GM18909 (cell line): ENCODE results near the gene ZNF213.
A peak's percentile ranks its signal among the peaks of the same experiment; 100 is the strongest.

Experiments used
- ATAC-seq: cut with Tn5 transposase; IDR thresholded peaks from one replicate; pipeline ENCODE4 v1.9.1; 2021; ENCODE audit warnings: mild to moderate bottlenecking; ENCODE audit not compliant: unreplicated experiment, poor library complexity

Gene ZNF213, protein sequence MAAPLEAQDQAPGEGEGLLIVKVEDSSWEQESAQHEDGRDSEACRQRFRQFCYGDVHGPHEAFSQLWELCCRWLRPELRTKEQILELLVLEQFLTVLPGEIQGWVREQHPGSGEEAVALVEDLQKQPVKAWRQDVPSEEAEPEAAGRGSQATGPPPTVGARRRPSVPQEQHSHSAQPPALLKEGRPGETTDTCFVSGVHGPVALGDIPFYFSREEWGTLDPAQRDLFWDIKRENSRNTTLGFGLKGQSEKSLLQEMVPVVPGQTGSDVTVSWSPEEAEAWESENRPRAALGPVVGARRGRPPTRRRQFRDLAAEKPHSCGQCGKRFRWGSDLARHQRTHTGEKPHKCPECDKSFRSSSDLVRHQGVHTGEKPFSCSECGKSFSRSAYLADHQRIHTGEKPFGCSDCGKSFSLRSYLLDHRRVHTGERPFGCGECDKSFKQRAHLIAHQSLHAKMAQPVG

DNA sequence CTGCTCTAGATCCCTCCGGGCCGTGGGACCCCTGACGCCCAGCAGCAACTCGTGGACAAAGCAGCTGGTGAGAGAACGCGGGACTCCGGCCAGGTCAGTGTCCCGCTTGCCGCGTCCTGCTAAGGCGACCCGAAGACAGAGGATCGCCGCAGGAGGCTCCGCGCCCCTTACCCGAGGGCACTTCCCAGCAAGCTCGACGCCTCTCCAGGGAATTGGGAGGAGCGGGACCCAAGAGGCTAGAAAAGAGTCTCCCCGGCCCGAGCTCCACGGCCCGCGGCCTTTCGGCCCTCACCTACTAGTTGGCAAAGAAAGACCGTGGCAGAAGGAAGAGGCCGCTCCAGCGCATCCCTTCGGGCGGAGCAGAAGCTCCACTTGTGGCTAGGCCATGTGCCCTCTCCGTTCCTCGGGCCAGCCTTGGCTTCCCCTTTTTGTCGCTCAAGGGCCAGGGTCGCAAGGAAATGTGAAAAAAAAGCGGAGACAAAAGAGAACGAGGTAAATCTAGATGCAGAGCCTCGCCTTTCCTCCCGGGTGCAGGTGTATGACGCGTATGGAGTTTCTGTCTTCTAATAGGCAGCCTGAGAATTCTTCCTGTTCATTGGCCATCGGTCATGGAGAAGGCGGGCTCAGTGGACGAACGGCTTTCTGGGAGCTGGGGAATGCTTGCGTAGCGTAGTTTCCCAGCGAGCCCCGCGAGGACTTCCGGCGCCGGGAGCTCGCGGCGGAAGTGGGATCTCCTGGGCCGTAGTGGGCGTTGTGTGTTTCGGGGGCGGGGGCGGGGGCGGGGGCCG is at the start of gene ZNF213:
Gene ZNF213 (plus strand): TSS at position 692 of the 788 bp plus-strand sequence. CDS start 2,252 bp downstream, outside the sequence.
- ATAC-seq = peak; percentile 87

DNA sequence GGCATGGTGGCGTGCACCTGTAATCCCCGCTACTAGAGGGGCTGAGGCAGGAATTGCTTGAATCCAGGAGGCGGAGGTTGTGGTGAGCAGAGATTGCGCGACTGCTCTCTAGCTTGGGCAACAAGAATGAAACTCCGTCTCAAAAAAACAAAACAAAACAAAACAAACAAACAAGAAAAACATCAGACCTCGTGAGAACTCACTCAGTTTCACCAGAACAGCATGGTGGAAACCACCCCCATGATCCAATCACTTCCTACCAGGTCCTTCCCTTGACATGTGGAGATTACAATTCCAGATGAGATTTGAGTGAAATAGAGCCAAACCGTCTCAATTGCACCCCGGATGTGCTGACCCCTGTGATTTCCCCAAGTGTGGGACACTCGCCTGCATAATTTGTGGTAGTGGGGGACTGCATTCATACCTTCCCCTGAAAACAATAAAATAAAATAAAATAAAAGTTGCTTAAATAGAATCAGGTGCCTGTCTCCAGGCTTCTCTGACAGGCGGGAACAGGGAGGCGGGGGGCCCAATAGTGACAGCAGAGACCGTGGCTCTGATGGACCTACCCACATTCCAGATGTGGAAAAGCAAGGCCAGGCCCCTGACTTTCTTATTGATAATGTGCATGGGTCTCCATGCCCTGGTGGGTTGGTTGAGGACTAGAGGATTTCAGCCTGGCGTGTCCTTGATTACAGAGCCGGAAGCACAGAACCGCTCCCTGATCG is 48.8 kb upstream of the ZNF213 start:
- no peak for ATAC-seq

DNA sequence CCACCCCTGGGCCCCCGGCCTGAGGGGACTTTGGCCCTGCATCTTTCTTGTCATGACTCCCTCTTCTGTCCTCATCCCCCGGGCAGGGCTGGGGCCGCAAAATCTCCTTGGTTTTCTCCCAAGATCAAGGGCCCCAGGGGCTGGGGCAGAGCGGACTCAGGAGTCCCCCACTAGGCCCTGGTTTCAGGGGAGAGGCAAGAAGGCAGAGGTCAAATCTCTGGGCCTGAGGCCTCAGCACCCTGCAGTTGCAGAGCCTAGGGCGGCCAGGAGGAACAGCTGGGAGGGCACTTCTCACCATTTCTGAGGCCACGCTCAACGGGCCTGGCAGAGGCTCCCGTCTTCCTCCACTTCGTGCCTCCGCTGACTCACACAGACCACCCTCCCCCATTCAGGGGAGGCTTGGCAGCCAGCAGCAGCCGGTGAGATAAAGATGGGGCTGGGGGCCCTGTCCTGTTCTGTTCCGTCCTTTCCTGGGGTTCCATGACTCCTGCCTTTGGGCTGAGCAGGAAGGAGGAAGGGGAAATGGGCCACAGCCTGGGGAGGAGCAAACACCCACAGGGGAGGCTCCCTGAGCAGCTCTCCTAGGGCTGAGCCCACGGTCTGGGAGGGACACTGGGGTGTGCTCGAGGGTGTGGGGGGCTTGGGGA is 48.1 kb upstream of the ZNF213 start:
- no peak for ATAC-seq

DNA sequence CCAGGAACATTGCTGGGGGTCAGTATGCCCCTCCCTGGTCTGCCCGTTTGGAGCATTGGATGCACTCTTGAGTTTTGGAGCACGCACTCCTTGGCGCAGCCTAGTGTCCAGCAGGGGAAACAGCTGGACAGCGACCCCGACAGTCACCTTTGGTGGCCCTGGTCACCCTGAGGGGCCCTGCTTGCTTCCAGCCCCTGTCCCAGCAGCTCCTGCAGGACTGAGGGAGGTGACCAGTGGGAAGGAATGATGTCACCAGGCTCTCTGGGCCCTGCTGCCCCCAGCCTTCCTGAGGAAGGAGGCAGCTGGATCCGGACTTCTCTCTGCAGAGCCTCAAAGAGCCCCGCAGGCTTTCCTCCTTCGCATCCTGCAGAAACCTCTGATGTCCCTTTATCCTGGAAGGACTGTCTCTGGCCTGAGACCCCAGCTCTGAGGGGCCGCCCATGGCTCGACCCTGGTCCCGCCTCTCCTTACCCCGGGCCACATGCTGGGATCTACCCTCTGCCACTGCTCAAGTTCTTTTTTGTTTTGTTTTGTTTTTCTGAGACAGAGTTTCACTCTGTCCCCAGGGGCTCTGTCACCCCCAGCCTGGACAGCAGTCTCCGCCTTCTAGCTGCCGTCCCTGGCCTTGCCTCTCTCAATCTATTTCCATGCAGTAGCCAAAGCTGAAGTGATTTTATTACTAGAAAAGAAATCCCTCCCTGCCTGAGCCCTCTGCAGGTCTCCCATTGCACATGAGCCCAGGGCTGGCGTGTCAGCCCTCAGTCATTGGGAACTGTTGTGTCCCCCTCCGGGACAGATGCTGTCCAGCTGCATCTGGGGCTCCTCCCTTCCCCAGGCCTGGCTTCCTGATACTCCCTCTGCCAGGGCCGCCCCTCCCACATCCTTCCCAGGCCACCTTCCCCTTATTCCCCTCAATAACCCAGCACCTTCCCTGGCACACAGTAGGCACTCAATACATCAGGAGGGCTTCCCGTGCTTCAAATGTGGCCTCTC is 47.3 kb upstream of the ZNF213 start:
- ATAC-seq = no peak

DNA sequence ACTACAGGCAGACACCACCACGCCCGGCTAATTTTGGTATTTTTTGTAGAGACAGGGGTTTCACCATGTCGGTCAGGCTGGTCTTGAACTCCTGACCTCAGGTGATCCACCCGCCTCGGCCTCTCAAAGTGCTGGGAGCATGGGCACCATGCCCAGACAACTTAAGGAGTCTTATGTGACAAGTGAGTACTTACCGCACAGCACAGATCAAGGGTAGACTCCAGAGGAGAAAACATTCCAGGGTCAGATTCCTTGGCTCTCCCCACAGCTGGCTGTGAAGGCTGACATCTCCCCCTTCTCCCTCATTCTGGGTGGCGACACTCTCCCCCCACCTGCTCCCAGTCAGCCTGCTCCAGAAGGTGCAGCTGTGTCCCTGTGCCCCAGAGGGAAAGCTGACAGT is 46.4 kb upstream of the ZNF213 start:
- no peak for ATAC-seq

DNA sequence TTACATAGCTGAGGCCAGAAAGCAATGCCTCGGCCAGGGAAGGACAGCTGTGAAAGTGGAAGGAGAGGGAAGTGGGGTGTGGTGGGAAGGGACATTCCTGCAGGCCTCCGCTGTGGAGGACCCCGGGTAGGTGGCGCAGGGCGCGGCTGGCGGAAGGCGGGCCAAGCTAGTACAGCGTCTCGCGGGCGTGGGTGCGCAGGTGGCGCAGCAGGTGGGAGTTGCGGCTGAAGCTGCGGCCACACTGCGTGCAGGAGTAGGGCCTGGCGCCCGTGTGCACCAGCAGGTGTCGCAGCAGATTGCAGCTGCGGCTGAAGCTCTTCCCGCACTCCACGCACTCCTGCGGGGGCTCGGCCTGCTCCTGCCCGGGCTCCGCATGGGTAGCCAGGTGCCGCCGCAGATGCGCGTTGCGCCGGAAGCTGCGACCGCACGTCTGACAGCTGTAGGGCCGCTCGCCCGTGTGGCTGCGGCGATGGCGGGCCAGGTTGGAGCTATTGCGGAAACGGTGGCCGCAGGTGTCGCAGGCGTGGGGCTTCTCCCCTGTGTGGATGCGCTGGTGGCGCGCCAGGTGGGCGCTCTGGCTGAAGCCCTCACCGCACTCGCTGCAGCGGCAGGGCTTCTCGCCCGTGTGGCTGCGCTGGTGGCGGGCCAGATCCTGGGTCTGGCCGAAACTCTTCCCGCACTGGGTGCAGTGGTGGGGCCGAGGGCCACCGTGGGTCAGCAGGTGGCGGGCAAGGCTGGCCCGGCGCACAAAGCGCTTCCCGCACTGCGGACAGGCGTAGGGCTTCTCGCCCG is 45.7 kb upstream of the ZNF213 start:
- ATAC-seq = no peak

DNA sequence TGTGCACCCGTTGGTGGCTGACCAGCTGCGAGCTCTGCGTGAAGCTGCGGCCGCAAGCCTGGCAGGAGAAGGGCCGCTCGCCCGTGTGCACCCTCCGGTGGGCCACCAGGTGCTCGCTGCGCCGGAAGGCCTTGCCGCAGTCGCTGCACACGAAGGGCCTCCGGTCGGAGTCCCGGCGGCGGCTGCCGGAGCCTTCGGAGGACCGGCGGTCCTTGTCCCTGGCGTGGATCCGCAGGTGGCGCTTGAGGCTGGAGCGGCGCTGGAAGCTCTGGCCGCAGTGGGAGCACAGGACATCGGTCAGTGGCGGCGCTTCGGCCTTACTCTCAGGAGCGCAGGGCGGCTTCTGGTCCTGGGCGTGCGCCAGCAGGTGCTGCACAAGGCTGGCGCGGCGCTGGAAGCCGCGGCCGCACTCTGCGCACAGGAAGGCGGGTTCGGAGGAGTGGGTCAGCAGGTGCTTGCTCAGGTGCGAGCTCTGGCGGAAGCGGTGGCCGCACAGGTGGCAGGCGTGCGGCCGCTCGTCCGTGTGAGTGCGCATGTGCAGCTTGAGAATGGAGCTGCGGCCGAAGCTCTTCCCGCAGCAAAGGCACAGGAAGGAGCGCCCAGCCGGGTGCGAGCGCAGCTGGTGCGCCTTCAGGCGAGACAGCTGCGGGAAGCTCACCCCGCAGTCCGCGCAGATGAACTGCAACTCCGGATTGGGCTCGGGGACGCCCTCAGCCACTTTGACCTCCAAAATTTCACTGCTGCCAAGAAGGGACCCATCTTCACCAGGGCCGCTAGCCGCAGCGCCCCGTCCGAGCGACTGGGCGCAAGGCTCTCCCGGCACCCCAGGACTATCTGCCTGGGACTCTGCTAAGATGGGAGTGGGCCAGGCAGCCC is 44.9 kb upstream of the ZNF213 start:
- no peak for ATAC-seq

DNA sequence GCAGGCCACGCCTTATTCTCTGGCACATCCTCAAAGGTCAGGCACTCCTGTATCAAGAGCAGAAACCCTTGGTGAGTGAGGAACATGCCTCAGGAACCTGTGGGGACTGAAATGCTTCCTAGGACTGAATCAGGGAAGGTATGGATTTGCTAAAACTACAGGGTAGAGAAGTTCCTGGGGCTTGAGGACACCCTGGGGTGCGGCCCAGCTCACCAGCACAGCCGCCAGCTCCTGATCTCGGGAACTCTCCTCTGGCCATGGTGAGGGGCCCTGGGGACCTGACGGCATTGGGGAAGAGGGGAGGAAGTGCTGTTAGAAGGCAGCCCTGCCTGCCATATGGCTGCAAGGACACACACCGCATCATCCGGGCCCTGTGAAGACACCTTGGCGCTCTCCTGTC is 43.3 kb upstream of the ZNF213 start:
- no peak for ATAC-seq

DNA sequence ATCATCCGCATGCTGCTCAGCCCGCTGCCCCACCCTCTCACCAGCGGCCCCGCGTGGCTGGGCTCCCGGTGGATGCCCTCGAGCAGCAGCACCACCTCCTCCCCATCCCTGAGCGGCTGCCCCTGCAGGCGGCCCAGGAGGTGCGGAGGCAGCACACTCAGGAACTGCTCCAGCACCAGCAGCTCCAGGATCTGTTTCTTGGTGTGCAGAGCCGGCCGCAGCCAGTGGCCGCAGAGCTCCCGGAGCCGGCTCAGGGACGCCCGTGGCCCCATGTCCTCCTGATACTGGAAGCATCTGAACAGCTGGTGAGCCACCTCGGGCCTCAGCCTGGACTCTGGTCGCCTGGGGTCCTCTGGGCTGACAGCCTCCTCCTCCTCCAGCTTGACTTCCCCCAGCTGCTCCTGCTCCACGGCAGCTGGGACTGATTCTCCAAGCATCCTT is 42.3 kb upstream of the ZNF213 start:
- no peak for ATAC-seq

DNA sequence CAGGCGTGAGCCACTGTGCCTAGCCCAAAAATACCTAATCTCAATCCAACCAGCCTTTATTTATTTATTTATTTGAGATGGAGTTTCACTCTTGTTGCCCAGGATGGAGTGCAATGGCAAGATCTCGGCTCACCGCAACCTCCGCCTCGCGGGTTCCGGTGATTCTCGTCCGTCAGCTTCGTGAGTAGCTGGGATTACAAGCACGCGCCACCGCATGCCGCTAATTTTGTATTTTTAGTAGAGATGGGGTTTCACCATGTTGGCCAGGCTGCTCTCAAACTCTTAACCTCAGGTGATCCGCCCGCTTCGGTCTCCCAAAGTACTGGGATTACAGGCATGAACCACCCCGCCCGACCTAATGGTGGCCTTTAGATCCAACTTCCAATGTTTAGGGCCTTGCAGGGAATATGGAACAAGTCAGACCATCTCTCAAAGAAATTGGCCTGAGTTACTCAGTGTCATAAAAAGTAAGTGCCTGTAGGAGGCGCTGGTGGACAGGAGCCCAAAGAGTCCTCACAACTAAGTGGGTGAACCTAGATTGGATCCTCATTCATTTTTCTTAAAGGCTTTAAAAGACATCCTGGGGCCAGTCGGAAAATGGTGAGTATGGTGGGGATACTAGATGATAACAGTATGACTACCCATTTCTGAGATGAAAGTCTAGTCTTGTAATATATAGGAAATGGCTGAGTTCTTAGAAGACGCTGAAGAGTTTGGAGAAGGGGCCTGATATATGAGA is 40.4 kb upstream of the ZNF213 start:
- no peak for ATAC-seq

DNA sequence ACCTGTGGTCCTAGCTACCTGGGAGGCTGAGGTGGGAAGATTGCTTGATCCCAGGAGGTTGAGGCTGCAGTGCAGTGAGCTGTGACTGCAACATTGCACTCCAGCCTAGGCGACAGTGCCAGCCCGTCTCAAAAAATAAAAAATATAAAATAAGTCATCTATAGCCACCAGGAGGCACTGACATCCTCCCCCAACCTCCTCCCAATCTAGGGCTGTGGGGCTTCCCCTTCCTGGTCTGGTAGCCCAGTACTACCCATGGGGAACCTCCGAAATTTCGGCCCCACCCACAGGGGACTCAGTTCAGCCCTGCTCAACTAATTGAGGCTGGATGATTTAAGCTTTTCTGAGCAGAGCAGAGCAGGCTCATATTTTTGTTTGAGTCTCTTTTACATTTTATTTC is 39.0 kb upstream of the ZNF213 start:
- peak; percentile 64 for ATAC-seq

DNA sequence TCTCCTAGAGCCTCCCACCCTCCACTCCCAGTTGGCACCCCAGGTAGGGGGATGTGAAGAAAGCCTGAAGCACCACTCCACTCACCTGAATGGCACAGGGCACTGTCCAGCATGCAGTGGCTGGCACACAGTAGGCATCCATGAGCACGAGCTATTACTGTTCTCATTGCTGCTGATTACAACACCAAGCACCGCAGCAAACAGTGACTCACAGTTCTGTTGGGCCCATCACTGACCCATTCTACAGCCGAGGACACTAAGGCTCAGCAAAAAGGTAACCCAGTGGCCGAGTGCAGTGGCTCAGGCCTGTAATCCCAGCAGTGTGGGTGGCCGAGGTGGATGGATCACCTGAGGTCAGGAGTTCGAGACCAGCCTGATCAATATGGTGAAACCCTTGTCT is 38.5 kb upstream of the ZNF213 start:
- no peak for ATAC-seq

DNA sequence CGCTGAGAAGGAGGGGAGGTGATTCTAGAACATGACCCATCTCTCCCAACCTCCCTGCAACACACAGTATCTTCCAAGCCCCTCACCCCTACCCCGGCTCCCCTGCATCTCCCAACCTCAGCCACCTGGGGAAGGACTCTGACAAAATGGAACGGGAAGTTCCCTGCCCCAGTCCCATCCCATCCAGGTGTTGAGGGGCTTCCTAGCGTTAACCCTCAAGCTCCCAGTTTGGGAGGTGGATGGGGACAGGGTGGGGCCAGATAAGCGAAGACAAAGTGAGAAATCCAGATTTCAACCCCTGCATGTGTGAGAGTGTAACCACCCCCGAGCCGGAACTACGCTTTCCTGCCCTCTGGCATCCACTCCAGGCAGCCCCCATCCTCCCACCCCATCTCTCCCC is 37.6 kb upstream of the ZNF213 start:
- ATAC-seq = no peak

DNA sequence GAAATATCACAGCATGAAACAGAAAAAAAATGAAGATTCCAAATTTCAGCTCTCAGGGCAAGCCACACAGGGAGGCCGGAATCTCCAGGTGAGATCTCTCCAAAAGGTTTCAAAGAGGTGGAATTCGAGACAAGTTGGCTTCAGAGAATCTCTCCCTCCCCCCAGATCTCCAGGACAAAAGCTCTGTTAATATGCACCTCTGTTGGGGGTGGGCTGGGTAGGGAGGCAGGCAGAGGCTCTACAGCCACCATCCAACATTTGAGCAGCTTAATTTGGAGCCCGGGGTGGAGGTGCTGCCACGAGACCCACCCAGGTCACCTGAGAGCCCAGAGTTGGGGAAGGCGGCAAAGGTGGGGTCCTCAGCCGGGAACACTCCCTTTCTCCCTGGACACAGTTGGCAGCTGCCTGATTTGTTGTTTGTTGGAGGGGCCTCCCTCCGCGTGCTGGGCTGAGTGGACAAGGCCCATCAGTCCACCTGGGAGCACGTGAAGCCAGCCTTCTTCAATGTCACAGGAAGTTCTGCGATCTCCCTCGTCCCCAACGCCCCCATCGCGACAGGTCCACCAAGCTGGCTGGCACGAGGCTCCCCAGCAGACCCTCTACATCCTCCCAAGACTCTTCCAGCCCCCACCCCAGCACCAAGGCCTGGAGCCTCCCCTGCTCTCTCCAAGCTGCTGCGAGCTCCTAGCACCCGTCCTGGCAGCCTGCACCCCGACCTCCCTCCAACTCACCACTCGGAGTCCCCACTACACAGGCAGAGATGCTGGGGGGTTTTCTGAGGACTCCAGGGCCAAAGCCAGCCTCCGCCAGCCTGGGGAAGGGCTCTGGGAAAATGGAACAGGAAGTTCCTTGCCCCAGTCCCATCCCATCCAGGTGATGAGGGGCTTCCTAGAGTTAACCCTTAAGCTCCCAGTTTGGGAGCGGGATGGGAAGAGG is 36.1 kb upstream of the ZNF213 start, which contains the start of gene ZSCAN10:
Gene ZSCAN10 (minus strand): TSS at position 836 of the 936 bp plus-strand sequence. CDS start 6,357 bp downstream, outside the sequence.
- ATAC-seq = no peak

DNA sequence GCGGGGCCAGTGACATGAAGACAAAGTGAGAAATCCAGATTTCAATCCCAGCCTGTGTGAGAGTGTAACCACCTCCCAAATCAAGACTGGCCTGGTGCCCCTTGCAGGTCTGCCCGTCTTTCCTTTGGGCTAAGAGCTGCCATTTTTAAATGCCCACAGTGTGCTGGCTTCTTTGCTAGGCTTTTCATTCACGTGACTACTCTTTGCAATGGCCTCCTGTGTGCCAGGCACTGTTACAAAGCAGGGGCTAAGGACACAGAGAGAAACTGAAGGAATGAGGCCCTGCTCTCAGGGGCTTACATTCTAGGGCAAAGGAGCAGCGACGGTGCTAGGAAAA is 35.5 kb upstream of the ZNF213 start:
- ATAC-seq = no peak
